CD4-positive, alpha-beta T cell treated with Interleukin-21 for 1 hour (primary cell): Measurements from ENCODE around the gene MACROH2A1.

Experiments
- DNase-seq: peaks from one replicate; pipeline ENCODE4 v3.0.0-alpha.2; 2020

Gene MACROH2A1

GRCh38 chr5:135398855-135399793, at the start of gene MACROH2A1:
Gene MACROH2A1 (minus strand): TSS chr5:135399231. CDS start chr5:135389093, 10,138 bp downstream.
- DNase-seq: peak; percentile 83

GRCh38 chr5:135448071-135448739, 49.2 kb upstream of the MACROH2A1 start:
- no peak for DNase-seq

DNA sequence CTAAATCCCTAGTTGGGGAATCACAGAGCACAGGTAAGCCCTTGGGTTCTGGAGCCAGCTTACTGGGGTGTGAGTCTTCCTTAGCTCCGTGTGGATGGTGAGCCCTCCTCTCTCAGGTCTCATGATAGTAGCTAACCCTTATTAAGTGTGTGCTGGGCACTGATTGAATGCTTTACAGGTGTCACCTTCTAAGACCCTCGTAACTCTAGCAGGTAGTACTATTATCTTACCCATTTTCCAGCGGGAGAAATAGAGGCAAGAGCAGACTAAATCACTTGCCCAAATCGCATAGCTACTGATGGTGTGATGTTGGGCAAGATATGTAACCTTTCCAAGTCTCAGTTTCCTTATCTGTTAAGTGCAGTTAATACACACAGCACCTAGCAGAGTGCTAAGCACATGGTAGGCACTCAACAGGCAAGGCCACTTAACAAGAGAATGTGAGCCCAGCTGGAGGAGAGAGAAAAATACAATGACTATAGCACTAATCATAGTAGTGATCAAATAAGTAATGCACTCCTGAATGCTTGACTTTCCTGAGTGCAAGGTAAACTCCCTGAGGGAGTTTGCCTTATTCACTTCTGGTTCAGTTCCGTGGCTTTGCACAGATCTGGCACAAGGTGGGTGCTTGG, 48.4 kb upstream of the MACROH2A1 start, which contains the start of gene DCANP1:
DCANP1 (minus strand) TSS at position 51 of the 632 bp plus-strand sequence. CDS start 240 bp downstream, outside the sequence.
- no peak for DNase-seq

DNA sequence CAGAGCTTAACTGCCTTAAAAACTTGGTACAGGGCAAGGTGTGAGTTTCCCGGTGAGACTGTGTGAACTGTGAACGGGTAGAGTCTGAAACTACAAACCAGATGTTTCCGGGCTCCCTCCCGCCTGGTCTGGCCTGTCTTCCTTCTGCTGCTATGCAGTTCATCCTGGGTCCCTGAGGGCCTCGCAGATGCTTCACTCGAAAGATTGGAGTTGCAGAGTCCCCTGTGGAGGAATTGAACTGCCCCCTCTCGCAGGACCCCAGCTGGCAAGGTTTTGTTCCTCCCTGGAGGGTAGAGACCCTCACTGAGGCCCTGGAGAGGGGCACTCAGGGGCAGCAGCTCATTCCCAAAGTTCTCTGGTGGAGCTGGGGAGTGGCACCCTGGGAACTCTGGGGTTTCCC, 47.6 kb upstream of the MACROH2A1 start:
- DNase-seq: no peak

GRCh38 chr5:135446206-135446605, 47.2 kb upstream of the MACROH2A1 start:
- no peak for DNase-seq

DNA sequence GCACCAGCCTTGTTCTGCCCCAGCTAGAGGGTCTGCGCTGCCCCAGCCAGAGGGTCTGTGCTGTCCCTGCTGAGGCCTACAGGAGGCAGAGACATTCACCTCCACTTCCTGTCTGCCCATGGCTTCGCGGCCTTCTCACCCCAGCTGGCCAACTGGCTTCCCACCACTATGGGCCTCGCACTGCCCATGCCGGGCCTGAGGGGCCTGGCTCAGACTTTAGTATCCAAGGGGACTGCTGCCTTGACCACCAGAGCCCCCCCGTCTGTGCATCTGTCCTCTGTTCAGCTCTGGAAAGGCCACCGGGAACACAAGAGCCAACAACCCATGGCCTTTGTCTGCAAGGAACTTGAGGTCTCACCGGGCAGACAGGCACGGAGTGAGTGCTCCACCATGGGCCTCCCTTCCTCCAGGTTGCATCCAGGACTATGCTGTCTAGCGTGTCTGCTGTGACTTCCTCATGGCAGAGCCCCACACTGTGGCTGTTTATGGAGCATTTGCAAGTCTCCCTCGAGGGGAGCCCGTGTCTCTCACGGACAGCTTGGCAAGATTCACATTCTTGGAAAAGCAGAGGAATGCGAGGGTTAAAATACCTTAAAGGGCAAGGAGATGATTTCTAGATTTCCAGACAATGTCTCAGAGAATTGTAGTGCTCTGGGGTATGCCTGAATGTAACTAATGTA, 46.4 kb upstream of the MACROH2A1 start:
- DNase-seq: no peak

DNA sequence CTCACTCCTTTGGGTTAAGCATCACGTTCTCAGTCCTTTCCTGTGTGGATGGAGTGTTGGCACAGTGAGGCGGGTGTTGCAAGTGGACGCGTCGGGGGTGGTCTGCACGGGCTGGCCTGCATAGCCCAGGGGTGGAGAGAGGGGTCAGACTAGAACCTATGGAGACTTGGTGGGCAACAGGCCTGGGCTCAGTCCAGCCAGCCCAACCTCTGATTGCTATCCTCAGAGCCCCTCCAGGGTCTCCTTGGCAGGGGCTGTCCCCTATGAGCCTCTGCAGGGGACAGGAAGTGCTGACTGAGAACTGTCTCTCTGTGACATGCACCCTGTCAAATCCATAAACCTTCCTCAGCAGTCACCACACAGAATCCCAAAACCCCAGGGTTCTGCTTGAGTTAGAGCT, 45.9 kb upstream of the MACROH2A1 start:
- DNase-seq: no peak

GRCh38 chr5:135444360-135444759, 45.3 kb upstream of the MACROH2A1 start:
- DNase-seq: no peak

DNA sequence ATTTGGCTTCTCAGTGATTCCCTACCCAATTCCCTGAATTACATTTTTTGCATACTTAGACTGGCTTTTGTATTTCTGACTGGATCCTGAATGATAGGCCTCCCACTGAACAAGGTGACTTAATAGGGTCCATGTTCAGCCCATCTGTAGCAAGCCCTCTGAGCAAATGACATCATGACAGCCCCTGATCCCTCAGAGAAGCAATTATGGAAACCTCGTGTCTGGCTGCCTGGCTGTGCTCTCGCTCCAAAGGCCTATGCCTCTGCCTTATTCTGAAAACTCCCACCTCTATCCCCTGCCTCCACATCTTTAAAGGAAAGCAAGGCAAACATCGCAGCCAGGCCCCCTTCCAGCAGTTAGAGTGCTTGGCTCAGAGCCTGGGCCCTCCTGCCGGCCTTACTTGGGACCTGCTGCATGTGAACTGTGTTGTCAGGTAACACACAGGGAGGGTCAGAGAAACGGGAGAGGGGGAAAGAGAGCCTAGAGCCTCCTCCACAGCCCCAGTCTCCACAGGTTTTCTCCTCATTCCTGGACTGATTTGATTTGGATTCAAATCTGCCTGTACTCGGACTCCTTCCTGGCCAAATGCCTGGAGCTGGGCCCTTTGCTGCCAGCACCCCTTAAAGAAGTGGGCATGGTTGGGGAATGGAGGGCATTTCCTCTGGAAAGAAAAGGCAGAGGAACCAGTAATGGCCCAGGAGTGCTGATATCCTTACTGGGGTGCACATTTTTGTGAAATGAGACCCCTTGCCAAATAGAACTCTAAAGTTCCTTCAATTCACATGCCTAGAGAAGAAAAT, 44.3 kb upstream of the MACROH2A1 start:
- no peak for DNase-seq

GRCh38 chr5:135442431-135443160, 43.6 kb upstream of the MACROH2A1 start:
- DNase-seq: no peak

GRCh38 chr5:135441919-135442318, 42.9 kb upstream of the MACROH2A1 start:
- no peak for DNase-seq

DNA sequence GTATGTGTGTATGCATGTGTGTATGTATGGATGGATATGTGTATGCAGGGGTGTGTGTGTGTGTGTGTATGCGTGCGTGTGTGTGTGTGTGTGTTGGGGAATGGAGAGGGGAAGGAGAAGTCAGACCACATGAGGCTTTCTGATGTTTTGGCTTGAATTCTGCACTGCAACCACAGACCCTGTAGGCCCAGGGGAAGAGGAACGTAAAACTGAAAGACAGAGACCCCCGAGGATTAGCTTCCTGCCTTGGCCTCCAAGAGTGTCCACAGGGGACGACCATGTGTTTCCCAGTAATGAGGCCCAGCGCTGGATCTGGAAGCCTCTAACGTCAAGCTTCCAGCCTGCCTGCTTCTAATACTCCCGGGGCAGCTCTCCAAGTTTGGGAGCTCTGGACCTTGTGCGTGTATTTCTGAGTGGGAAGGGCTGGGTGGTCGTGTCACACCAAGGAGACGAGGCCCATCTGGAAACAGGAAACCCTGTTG, 42.4 kb upstream of the MACROH2A1 start:
- no peak for DNase-seq

- DNase-seq: no peak
Observed at GRCh38 chr5:135440916-135441315, 41.9 kb upstream of the MACROH2A1 start.

DNA sequence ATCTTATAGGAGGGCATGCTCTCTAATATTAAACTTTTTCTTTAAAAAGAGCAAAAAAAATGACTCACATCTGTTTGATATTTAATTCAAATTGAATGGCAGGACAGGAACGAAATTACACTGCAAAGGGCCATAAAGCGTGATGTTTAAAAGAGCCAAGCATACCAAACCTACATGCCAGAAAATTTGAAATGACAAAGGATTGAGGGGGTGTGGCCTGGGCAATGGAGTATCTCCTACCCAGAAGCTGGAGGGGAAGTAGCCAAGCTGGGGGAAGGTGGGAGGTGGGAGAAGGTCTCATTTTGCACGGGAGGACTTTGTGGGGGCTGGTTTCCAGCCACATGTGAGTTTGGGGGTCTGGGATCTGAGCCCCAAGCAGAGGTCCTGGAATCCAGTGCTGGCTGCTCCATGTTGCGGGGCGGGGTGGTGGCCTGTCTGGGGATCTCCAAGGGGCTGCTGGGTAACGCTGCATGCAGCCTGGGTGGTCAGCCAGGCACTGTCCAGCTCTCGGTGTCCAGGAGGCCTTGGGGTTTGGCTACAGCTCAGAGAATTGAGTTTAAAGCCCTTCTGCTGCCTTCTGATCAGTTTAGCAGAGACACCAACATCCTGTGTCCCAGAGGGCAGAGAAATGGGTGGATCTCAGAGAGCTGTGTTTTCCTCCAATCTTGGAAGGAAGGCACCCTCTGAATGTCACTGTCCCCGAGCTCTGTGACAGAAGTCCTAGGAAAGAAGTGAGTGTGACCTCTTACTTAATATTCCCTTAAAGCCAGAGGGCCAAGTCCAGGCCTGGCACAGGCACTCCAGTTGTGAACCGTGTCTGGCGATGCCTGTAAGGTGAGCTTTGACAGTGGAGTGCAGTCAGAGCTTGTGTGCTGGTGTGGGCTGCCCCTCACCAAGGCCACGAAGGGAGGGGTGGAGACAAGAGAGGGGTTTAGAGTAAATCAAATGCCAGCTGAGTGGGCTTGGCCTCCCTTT, 40.5 kb upstream of the MACROH2A1 start:
- no peak for DNase-seq

GRCh38 chr5:135438636-135439221, 39.7 kb upstream of the MACROH2A1 start:
- DNase-seq: no peak

DNA sequence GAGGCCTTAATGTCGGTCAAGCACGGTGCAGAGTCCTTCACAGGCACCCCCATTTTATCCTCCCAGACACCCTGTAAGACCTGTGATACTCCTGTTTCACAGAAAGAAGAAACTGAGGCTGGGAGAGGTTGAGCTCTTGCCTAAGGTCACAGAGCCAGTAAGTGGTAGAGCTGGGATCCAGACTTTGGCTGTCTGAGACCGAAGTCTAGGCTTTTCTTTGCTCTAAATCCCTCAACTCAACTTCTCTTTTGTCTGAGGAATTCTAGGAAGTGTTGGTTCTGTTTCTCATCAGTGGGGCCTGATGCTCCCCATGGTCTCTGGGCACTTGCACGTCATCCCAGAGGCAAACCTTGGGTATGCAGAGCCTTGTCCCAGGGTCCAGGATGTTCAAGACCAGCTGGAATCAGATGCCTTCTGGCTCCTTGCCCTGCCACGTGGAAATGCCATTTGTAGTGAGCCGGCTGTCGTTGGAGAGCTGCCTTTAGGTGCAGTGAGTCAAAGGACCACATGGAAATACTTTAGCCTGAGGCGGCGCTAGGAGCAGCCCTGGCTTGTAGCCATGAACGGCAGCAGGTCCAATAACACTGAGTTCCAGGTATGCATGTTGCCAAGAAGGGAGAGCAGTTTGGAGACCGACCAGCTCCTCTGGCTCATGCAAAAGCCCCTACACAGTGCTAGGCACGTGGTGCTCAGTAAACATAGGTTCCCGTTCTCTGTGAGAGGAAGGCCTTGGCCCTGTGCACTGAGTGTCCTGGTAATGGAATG, 38.9 kb upstream of the MACROH2A1 start:
- DNase-seq: no peak

GRCh38 chr5:135437422-135437795, 38.4 kb upstream of the MACROH2A1 start:
- peak; percentile 9 for DNase-seq

- no peak for DNase-seq
Observed at GRCh38 chr5:135436951-135437418, 38.0 kb upstream of the MACROH2A1 start.
